ENCODE data around the gene SEC14L1. TPM values are rescaled to one million over a fixed set of nuclear protein-coding genes. Genes with fewer than 3 reads are reported as not detected.

The SEC14L1 gene
- total RNA-seq, 1 experiment from 2014 or later = 24.9 TPM

- DNase-seq (ENCODE audit: low read depth) = no peak
Measured at GRCh38 chr17:77264617-77265230, 124.0 kb downstream of the SEC14L1 start.

- DNase-seq (ENCODE audit: low read depth) = no peak
Measured at GRCh38 chr17:77266213-77266612, 125.4 kb downstream of the SEC14L1 start.
